H9 (cell line): Measurements from ENCODE around the gene NACC2. TPM values are rescaled to one million over a fixed set of nuclear protein-coding genes. Genes with fewer than 3 reads are reported as not detected.

Experiments
- DNase-seq: peaks from one replicate; pipeline ENCODE4 v3.0.0-alpha.2; 2017
- H2AFZ ChIP-seq: one replicate; pipeline ENCODE4 v1.6.1; 2013; ENCODE audit warnings: mild to moderate bottlenecking, low read length, control low read depth, moderate library complexity
- H2AK5ac ChIP-seq: 2 replicates; pipeline ENCODE4 v1.6.1; 2013; ENCODE audit warnings: low read length, control low read depth, mixed read lengths; ENCODE audit not compliant: insufficient read length
- H2BK120ac ChIP-seq: one replicate; pipeline ENCODE4 v1.6.1; 2013; ENCODE audit warnings: low read depth, mild to moderate bottlenecking, low read length, control low read depth, inconsistent platforms; ENCODE audit not compliant: poor library complexity, severe bottlenecking
- H2BK12ac ChIP-seq: 2 replicates; pipeline ENCODE4 v1.6.1; 2013; ENCODE audit warnings: low read length, control low read depth, mixed read lengths, low read depth; ENCODE audit not compliant: insufficient read length
- H2BK15ac ChIP-seq: 2 replicates; pipeline ENCODE4 v1.6.1; 2013; ENCODE audit warnings: low read depth, low read length, control low read depth
- H2BK20ac ChIP-seq: one replicate; pipeline ENCODE4 v1.6.1; 2013; ENCODE audit warnings: low read depth, mild to moderate bottlenecking, low read length, control low read depth, inconsistent platforms; ENCODE audit not compliant: poor library complexity, severe bottlenecking
- H2BK5ac ChIP-seq: 2 replicates; pipeline ENCODE4 v1.6.1; 2013; ENCODE audit warnings: low read length, control low read depth, mixed read lengths; ENCODE audit not compliant: insufficient read length
- H3K14ac ChIP-seq: 2 replicates; pipeline ENCODE4 v1.6.1; 2013; ENCODE audit warnings: low read length, control low read depth; ENCODE audit not compliant: insufficient read depth
- H3K18ac ChIP-seq: 2 replicates; pipeline ENCODE4 v1.6.1; 2013; ENCODE audit warnings: low read depth, mild to moderate bottlenecking, mixed read lengths, low read length, control low read depth; ENCODE audit not compliant: insufficient read length
- H3K23ac ChIP-seq: 2 replicates; pipeline ENCODE4 v1.6.1; 2013; ENCODE audit warnings: low read length, control low read depth, mixed read lengths, low read depth; ENCODE audit not compliant: insufficient read length
- H3K23me2 ChIP-seq: 2 replicates; pipeline ENCODE4 v1.6.1; 2013; ENCODE audit warnings: low read depth, mild to moderate bottlenecking, mixed read lengths, low read length, control low read depth; ENCODE audit not compliant: insufficient read length, poor library complexity, severe bottlenecking
- H3K27ac ChIP-seq: 2 replicates; pipeline ENCODE4 v1.5.1; 2013; ENCODE audit warnings: low read length, control low read depth, mixed read lengths, low read depth; ENCODE audit not compliant: insufficient read length
- H3K27me3 ChIP-seq: 2 replicates; pipeline ENCODE4 v1.6.1; 2013; ENCODE audit warnings: low read length, control low read depth, inconsistent platforms; ENCODE audit not compliant: insufficient read depth
- H3K4ac ChIP-seq: 2 replicates; pipeline ENCODE4 v1.6.1; 2013; ENCODE audit warnings: low read depth, mild to moderate bottlenecking, control low read depth, inconsistent platforms, low read length, moderate library complexity
- H3K4me1 ChIP-seq: 2 replicates; pipeline ENCODE4 v1.6.1; 2013; ENCODE audit warnings: low read length, control low read depth, inconsistent platforms; ENCODE audit not compliant: insufficient read depth
- H3K4me2 ChIP-seq: 2 replicates; pipeline ENCODE4 v1.6.1; 2013; ENCODE audit warnings: low read length, control low read depth, mixed read lengths; ENCODE audit not compliant: insufficient read length, insufficient read depth
- H3K56ac ChIP-seq: 2 replicates; pipeline ENCODE4 v1.6.1; 2013; ENCODE audit warnings: low read depth, mild to moderate bottlenecking, mixed read lengths, low read length, control low read depth; ENCODE audit not compliant: insufficient read length
- H3K79me1 ChIP-seq: 2 replicates; pipeline ENCODE4 v1.6.1; 2013; ENCODE audit warnings: low read depth, mild to moderate bottlenecking, moderate library complexity, low read length, control low read depth, inconsistent platforms; ENCODE audit not compliant: insufficient read depth, poor library complexity, severe bottlenecking
- H3K79me2 ChIP-seq: 2 replicates; pipeline ENCODE4 v1.6.1; 2013; ENCODE audit warnings: low read length, control low read depth, inconsistent platforms; ENCODE audit not compliant: insufficient read depth
- H3K9ac ChIP-seq: 2 replicates; pipeline ENCODE4 v1.6.1; 2013; ENCODE audit warnings: low read length, control low read depth, mixed read lengths; ENCODE audit not compliant: insufficient read length; ENCODE audit errors: extremely low read depth
- H3K9me3 ChIP-seq: one replicate; pipeline ENCODE4 v1.6.1; 2013; ENCODE audit warnings: low read depth, low read length, inconsistent platforms; ENCODE audit not compliant: control insufficient read depth
- H3T11ph ChIP-seq: one replicate; pipeline ENCODE4 v1.6.1; 2013; ENCODE audit warnings: mild to moderate bottlenecking, low read length, control low read depth, inconsistent platforms
- H4K20me1 ChIP-seq: one replicate; pipeline ENCODE4 v1.6.1; 2013; ENCODE audit not compliant: control insufficient read depth, insufficient read length, insufficient read depth
- H4K5ac ChIP-seq: 2 replicates; pipeline ENCODE4 v1.6.1; 2013; ENCODE audit warnings: low read depth, mild to moderate bottlenecking, mixed read lengths, low read length, control low read depth; ENCODE audit not compliant: insufficient read length
- H4K8ac ChIP-seq: replicated peaks from 2 replicates; pipeline ENCODE4 v1.6.1; 2013; ENCODE audit warnings: low read length, control low read depth, mixed read lengths, low read depth; ENCODE audit not compliant: insufficient read length
- H4K91ac ChIP-seq: 2 replicates; pipeline ENCODE4 v1.6.1; 2013; ENCODE audit warnings: low read depth, mild to moderate bottlenecking, moderate library complexity, mixed read lengths, low read length, control low read depth; ENCODE audit not compliant: insufficient read length
- H3K27ac Mint-ChIP-seq, 3 experiments: 2 replicates in 2 of 3; 3 replicates in 1 of 3; pipeline ENCODE4 v1.8.0; 2020 to 2021; ENCODE audit warnings: mixed read lengths in 3 of 3, mild to moderate bottlenecking in 1 of 3, moderate library complexity in 1 of 3
- H3K27me3 Mint-ChIP-seq: 2 replicates; pipeline ENCODE4 v1.8.0; 2021; ENCODE audit warnings: low read depth, mild to moderate bottlenecking, moderate library complexity, mixed read lengths
- H3K36me3 Mint-ChIP-seq, 3 experiments: 2 replicates in 2 of 3; 3 replicates in 1 of 3; pipeline ENCODE4 v1.8.0; 2020 to 2021; ENCODE audit warnings: low read depth in 3 of 3, mixed read lengths in 3 of 3; ENCODE audit not compliant: insufficient read depth in 1 of 3
- H3K4me1 Mint-ChIP-seq, 2 experiments: 2 replicates each; pipeline ENCODE4 v1.8.0; 2020; ENCODE audit warnings: mixed read lengths in 2 of 2
- H3K4me3 Mint-ChIP-seq, 2 experiments: 2 replicates in 1 of 2; 3 replicates in 1 of 2; pipeline ENCODE4 v1.8.0; 2020 to 2021; ENCODE audit warnings: mild to moderate bottlenecking in 2 of 2, mixed read lengths in 2 of 2, moderate library complexity in 1 of 2
- H3K9me3 Mint-ChIP-seq, 2 experiments: 2 replicates in 1 of 2; 3 replicates in 1 of 2; pipeline ENCODE4 v1.8.0; 2020; ENCODE audit warnings: mild to moderate bottlenecking in 2 of 2, mixed read lengths in 2 of 2, moderate library complexity in 1 of 2
- CTCF ChIP-seq: fragments of 200-600 bp; sonication (generic); conservative IDR thresholded peaks from 3 replicates; pipeline ENCODE4 v1.8.0; 2021; ENCODE audit warnings: antibody characterized with exemption, mild to moderate bottlenecking
- WGBS: extraction: QIAGEN DNeasy Blood & Tissue Kit; methylation state at CpG from one replicate; pipeline ENCODE4 v1.1.7; 2013; ENCODE audit warnings: missing lambda C conversion rate, low lambda C conversion rate, mixed read lengths; ENCODE audit not compliant: insufficient read length; ENCODE audit errors: extremely low coverage; 5-methylcytosine and 5-hydroxymethylcytosine counted together
- total RNA-seq: library from RNA; stranded (reverse); gene quantifications from 2 replicates; pipeline ENCODE4 v1.2.1, GENCODE V29; 2021

The NACC2 gene
- total RNA-seq, 1 experiment from 2014 or later = 11.5 TPM

GRCh38 chr9:136086951-136087740 lies 7.9 kb downstream of the NACC2 start:
- no peaks in the 10 kb centered on the region for H3K36me3 Mint-ChIP-seq

More at GRCh38 chr9:136086951-136087740, 7.9 kb downstream of the NACC2 start:
- no peaks in the 10 kb centered on the region for H3K27me3 Mint-ChIP-seq
- H3K79me1 ChIP-seq = no peaks in the 10 kb centered on the region
- no peak overlapping the region for H2AK5ac ChIP-seq
- no peak overlapping the region for H4K5ac ChIP-seq
- H3K27ac ChIP-seq = no peak overlapping the region
- H2BK5ac ChIP-seq = no peak overlapping the region
- H2BK12ac ChIP-seq = no peak overlapping the region
- TF ChIP-seq CTCF = no peak
- H3K79me2 ChIP-seq = no peaks in the 10 kb centered on the region; the same call in 1 of the 2 replicates
- H3K23ac ChIP-seq = no peak overlapping the region
- H3K9me3 ChIP-seq = no peaks in the 10 kb centered on the region
- DNase-seq = peak; percentile 25
- no peak overlapping the region for H3K18ac ChIP-seq
- H3K14ac ChIP-seq = no peak overlapping the region; the same call in 1 of the 2 replicates
- no CpG with 5 or more reads among the region's 21 CpGs for WGBS
- peak overlapping the region in 2 of 3 experiments; percentile 44 to 49; a peak in 3 of 7 replicates for H3K27ac Mint-ChIP-seq
- no peak overlapping the region for H3T11ph ChIP-seq
- H3K9me3 Mint-ChIP-seq = no peaks in the 10 kb centered on the region
- no peak overlapping the region for H2BK15ac ChIP-seq
- no peak overlapping the region for H3K4me2 ChIP-seq
- no peak overlapping the region for H3K4ac ChIP-seq
- peaks cover 18 to 36% of the 10 kb centered on the region in 2 experiments for H3K4me1 Mint-ChIP-seq
- H3K27me3 ChIP-seq = no peaks in the 10 kb centered on the region
- no peak overlapping the region for H4K91ac ChIP-seq
- no peak overlapping the region for H3K4me3 Mint-ChIP-seq
- H2BK20ac ChIP-seq = no peak overlapping the region
- no peaks in the 10 kb centered on the region for H3K23me2 ChIP-seq
- H2BK120ac ChIP-seq = no peak overlapping the region
- no peak overlapping the region for H3K56ac ChIP-seq
- no peak overlapping the region for H4K8ac ChIP-seq
- H4K20me1 ChIP-seq = no peaks in the 10 kb centered on the region
- no peaks in the 10 kb centered on the region for H3K4me1 ChIP-seq
- no peak overlapping the region for H3K9ac ChIP-seq
- no peak overlapping the region for H2AFZ ChIP-seq
